AG09309 (cell line): ENCODE results near the gene ETV4.

Experiments
- DNase-seq: peaks from one replicate; pipeline ENCODE4 v3.0.0-alpha.2; 2010; ENCODE audit warnings: low read depth
- H3K4me3 ChIP-seq: 2 replicates; pipeline ENCODE4 v1.5.1; 2011; ENCODE audit warnings: mild to moderate bottlenecking, low read depth, low read length, moderate library complexity; ENCODE audit not compliant: control insufficient read depth
- TF ChIP-seq, protein P1 (sequence below): IDR thresholded peaks from 2 replicates; pipeline ENCODE4 v1.5.1; 2011; ENCODE audit warnings: mild to moderate bottlenecking, low read depth, low read length, inconsistent platforms; ENCODE audit not compliant: insufficient read depth, control insufficient read depth; ENCODE audit errors: missing control alignments

ETV4 gene

DNA sequence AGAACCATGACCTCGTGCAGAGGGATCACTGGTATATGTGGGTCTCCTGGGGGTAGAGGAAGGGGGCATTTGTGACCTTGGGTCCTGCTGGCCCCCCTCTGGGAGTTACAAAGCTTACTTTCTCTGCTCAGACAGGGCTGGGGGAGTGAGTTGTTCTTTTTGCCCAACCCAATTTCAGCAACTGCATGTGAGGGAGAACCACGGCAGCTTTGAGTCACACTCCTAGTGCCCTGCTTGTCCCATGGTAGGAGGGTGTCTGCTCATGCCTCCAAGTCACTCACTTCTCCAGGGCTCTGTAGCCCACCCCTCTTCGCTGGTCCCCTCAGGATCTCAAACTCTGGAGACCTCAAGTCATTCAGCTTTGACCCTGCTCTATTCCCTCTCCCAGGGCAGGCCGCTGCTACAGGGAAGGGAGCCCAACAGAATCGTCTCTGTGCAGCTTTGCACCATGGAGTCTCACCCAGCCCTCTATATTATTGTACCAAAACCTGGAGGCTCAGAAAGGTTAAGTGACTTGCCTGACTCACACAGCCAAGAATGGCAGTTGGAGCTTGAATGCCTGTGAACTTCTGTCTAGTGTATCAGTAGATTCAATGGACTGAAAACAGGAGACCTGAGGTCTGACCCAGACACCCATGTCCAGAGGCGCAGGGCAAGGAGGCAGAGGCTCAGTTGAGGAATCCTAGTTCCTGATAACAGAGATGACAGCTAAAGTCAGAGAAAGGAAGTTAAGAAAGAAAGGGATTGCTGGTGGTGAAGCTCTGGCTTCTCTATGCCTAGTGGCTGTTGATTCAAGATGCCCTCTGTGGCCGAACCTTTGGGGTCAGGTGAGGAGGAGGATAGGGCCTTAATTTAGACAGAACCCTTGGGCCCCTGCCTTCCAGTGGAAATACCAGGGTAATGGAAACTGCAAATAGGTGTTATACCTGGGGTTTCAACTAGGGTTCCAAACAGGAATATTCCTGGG, 14.6 kb upstream of the ETV4 start:
- TF ChIP-seq, protein P1, sequence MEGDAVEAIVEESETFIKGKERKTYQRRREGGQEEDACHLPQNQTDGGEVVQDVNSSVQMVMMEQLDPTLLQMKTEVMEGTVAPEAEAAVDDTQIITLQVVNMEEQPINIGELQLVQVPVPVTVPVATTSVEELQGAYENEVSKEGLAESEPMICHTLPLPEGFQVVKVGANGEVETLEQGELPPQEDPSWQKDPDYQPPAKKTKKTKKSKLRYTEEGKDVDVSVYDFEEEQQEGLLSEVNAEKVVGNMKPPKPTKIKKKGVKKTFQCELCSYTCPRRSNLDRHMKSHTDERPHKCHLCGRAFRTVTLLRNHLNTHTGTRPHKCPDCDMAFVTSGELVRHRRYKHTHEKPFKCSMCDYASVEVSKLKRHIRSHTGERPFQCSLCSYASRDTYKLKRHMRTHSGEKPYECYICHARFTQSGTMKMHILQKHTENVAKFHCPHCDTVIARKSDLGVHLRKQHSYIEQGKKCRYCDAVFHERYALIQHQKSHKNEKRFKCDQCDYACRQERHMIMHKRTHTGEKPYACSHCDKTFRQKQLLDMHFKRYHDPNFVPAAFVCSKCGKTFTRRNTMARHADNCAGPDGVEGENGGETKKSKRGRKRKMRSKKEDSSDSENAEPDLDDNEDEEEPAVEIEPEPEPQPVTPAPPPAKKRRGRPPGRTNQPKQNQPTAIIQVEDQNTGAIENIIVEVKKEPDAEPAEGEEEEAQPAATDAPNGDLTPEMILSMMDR = no peak
- no peak for DNase-seq
- H3K4me3 ChIP-seq = no peak overlapping the region

DNA sequence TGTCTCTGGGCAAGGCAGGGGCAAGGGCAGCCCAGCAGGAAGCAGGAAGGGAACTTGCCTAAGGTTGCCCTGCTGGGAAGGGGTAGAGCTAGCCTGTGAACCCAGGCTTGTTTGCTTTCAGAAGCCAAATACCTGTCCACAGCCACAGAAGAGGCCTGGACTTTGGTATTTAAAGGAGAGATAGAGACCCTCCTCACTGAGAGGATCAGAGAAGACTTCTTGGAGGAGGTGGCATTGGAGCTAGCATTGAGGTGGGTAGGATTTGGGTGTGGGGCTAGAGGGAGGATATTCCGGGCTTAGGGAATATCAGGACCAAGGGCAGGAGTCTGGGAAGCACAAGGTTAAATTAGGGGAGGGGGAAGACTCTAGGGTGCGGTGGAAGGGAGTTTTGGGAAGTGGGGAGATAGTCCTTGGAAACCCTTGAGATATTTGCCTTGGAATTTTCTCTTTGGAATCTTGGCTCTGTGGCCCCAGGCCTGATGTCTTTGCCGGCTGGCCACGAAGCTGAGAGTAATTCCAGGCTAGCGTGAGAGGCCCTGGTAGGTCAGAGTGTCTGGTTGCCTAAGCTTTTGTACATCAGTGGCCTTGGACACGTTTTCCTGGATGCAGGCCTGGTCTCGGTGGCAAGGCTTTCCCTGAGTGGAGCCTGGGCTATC, 13.1 kb upstream of the ETV4 start:
- H3K4me3 ChIP-seq = no peak overlapping the region
- TF ChIP-seq, protein P1 = no peak
- DNase-seq = no peak

DNA sequence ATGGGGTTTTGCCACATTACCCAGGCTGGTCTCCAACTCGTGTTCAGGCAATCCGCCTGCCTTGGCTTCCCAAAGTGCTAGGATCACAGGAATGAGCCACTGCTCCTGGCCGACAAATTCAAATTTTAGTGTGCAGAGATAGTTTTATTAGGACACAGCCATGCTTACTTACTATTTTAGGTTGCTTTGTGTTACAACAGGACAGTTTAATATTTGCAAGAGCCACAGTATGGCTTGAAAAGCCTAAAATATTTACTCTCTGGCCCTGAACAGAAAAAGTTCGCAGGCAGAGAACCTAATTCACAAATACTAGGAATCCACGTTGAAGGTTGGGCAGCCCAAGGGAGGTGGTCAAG, 12.6 kb upstream of the ETV4 start:
- DNase-seq = no peak
- H3K4me3 ChIP-seq = no peak overlapping the region
- TF ChIP-seq, protein P1 = no peak

DNA sequence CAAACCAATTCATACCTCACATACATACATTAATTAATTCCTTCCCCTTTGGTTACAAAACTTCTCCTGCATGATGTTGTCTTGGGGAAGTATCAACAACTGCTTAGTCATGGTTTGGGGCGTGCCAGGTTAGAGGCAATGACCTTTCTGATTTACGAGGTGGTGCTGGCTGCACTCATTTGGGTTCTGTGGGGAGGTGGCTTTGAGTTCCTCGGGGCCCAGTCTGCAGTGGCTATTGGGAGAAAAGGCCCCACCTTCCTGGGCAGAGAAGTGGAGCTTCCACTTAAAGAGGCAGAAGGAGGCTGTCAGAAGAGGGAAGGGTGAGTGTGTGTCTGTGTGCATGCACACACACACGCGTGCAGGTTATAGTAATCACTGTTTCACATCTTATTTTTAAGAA, 10.2 kb upstream of the ETV4 start:
- TF ChIP-seq, protein P1 = no peak
- DNase-seq = no peak
- no peak overlapping the region for H3K4me3 ChIP-seq

DNA sequence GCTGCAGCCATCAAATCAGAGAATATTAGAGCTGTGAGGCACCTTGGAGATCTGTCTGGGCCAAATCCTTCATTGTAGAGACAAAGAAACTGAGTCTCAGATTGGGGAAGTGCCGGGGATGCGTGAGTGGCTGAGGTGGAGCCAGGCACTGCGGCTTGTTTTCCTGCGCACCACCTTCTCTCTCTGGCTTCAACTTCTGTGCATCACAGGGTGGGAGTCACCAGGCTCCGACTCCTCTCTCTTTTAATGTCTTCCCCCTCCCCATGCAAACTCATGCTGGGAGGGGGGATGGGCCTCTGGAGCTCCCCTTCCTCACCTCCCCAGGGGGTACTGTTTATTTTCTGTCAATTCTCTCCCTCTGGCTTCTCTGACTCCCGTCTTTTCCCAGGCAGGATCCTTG, 8.7 kb upstream of the ETV4 start:
- TF ChIP-seq, protein P1 = no peak
- no peak overlapping the region for H3K4me3 ChIP-seq
- no peak for DNase-seq

DNA sequence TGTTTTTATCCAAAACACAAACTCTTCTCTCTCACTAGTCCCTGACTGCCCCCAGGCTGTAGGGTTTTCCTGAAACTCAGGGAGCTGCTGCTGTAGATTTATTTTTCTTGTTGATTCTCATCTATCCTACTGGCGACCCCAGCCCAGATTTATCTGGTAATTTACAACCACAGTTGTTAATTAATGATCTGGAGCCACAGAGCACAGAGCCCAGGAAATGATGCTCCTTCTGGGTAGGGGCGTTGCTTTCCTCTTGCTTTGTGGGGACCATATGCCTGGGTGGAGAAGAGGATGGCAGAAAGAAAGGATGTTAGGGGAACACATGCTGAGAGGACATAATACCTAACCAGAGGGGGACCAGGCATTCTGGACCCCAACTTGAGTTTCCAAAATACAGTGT, 7.4 kb upstream of the ETV4 start:
- TF ChIP-seq, protein P1 = no peak
- DNase-seq = no peak
- H3K4me3 ChIP-seq = no peak overlapping the region
